Spleen (tissue), 11 donors: Measurements from ENCODE around the gene ACTG1. TPM values are rescaled to one million over a fixed set of nuclear protein-coding genes. Genes with fewer than 3 reads are reported as not detected.
A peak's percentile ranks its signal among the peaks of the same experiment; 100 is the strongest.

ENCODE experiments used
- DNase-seq: peaks from one replicate; pipeline ENCODE4 v3.0.0-alpha.2; 2020
- H3K27ac ChIP-seq, 8 donors: fragments of 200-600 bp; sonication (generic) in 7 of 8; 1 replicate in 4 of 8; 2 replicates in 4 of 8; pipeline versions ENCODE4 v1.5.0 to v1.8.0; 2016 to 2021; ENCODE audit warnings: inconsistent platforms in 4 of 8, mild to moderate bottlenecking in 4 of 8, moderate library complexity in 1 of 8
- H3K27me3 ChIP-seq, 7 donors: fragments of 200-600 bp; sonication (generic) in 6 of 7; replicated peaks in 1 of 7; 1 replicate in 4 of 7; 2 replicates in 3 of 7; pipeline versions ENCODE4 v1.5.0 to v1.8.0; 2016 to 2021; ENCODE audit warnings: inconsistent platforms in 3 of 7, mild to moderate bottlenecking in 1 of 7
- H3K36me3 ChIP-seq, 6 donors: fragments of 200-600 bp; sonication (generic) in 5 of 6; 1 replicate in 4 of 6; 2 replicates in 2 of 6; pipeline versions ENCODE4 v1.5.0 to v1.8.0; 2016 to 2021; ENCODE audit warnings: inconsistent platforms in 2 of 6
- H3K4me1 ChIP-seq, 6 donors: fragments of 200-600 bp; sonication (generic) in 5 of 6; 1 replicate in 3 of 6; 2 replicates in 3 of 6; pipeline versions ENCODE4 v1.5.0 to v1.8.0; 2016 to 2021; ENCODE audit warnings: inconsistent platforms in 3 of 6
- H3K4me3 ChIP-seq, 8 donors: fragments of 200-600 bp; sonication (generic) in 7 of 8; 1 replicate in 4 of 8; 2 replicates in 4 of 8; pipeline versions ENCODE4 v1.5.0 to v1.8.0; 2016 to 2021; ENCODE audit warnings: inconsistent platforms in 4 of 8, mild to moderate bottlenecking in 4 of 8, moderate library complexity in 2 of 8
- H3K9me3 ChIP-seq, 8 donors: fragments of 200-600 bp; sonication (generic) in 7 of 8; 1 replicate in 4 of 8; 2 replicates in 4 of 8; pipeline versions ENCODE4 v1.5.0 to v1.8.0; 2016 to 2021; ENCODE audit warnings: inconsistent platforms in 4 of 8
- POLR2A ChIP-seq, 3 donors: fragments of 450-650 bp; IDR thresholded peaks; one replicate each; pipeline ENCODE4 v1.5.1; 2017; ENCODE audit warnings: antibody characterized with exemption in 3 of 3, mild to moderate bottlenecking in 1 of 3
- POLR2AphosphoS5 ChIP-seq, 3 donors: sonication (generic); formaldehyde crosslinking; IDR thresholded peaks; one replicate each; pipeline ENCODE4 v1.5.1; 2017; ENCODE audit warnings: antibody characterized with exemption in 3 of 3
- WGBS, 5 donors: extraction: QIAGEN DNeasy Blood & Tissue Kit in 3 of 5; methylation state at CpG; one replicate each; pipeline versions ENCODE4 v1.1.5 to v1.1.7; 2013 to 2018; 5-methylcytosine and 5-hydroxymethylcytosine counted together
- intact Hi-C: fragments of 100-400 bp; cut with DNase I; formaldehyde crosslinking; loops from one replicate; pipeline ENCODE4 v1.15.0; 2023; ENCODE audit warnings: low total_unique reads
- polyA plus RNA-seq, 3 donors: library from polyadenylated mRNA; stranded (reverse); fragments of 200-250 nt; gene quantifications; one replicate each; pipeline ENCODE4 v1.2.1, GENCODE V29; 2013
- total RNA-seq, 7 donors: library from RNA; depleted of rRNA in 3 of 7; stranded (reverse); fragments of >200 nt in 3 of 7; fragmentation: NEBNext Ultra II Directional in 4 of 7; extraction: Animal tissue kit (Norgen Biotek cat#: 25700) in 4 of 7; gene quantifications; one replicate each; pipeline versions ENCODE4 v1.1.0 to v1.2.1, GENCODE V29; 2016 to 2021
- TF ChIP-seq, protein P1 (sequence below), 11 experiments: fragments of 200-600 bp in 7 of 11; fragments of 450-650 bp in 4 of 11; sonication (generic) in 4 of 11; IDR thresholded peaks in 8 of 11; conservative IDR thresholded peaks in 3 of 11; 1 replicate in 7 of 11; 2 replicates in 4 of 11; pipeline versions ENCODE4 v1.4.0 to v1.8.0; 2016 to 2021; ENCODE audit warnings: antibody characterized with exemption in 11 of 11, inconsistent platforms in 4 of 11, mild to moderate bottlenecking in 1 of 11
- donor health status: healthy with polysubstance abuse.
- donor health status: DM: no; HTN: no; CAD: no; lungs with moderate emphysema.
- donor health status: DM: no; HTN: no; CAD: no.
- donor health status: Bipolar disorder and iron deficiency.
- donor health status: healthy.
- donor health status: DM: no; HTN: no; CAD: no.
- donor health status: DM: yes; HTN: yes; CAD: no.

ACTG1 gene
- total and polyA plus RNA-seq, 10 donors, result 1,119 to 6,270 (median 2,106) TPM

DNA sequence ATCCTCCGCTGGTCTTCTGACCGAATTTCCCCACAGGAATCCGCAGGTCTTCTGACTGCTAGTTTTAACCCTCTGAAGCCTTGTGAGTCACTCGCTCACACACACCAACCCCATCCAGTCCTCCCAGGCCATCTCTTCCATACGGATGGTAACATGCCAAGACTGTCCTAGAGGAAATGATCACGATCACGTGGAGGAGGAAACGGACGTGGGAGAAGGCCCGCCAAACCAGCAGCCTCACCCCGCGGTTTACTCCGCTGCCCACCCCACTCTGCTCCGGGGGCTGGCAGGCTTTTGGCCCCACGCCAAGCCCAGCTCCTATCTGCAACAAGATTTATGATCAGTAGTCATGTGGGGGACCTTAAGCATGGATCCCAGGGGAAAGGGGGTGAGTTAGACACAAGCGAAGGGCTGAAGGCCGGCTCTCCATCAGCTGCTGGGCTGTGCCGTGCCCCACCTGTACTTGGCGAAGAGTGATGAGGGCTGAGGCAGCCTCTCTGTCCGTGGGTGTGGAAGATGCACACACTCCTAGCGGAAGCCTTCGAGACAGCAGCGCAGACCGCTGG is 41.1 kb upstream of the ACTG1 start:
- peak overlapping the region; percentile 84 to 95 (median 90) for H3K27ac ChIP-seq
- WGBS, 5 donors, result 15 to 19% (median 16%) methylated on average over 23 to 24 of the region's 24 CpGs
- H3K36me3 ChIP-seq, result peaks cover 0 to 52% (median 36%) of the 10 kb centered on the region in 6 donors
- TF ChIP-seq POLR2A (IDR thresholded peaks at IDR 0.05) (no peak), POLR2AphosphoS5 (IDR thresholded peaks at IDR 0.05) (peak in 2 of 3 donors; percentile 34 to 74)
- DNase-seq, result no peak
- H3K9me3 ChIP-seq, result no peaks in the 10 kb centered on the region
- peak overlapping the region; percentile 74 to 100 (median 98) for H3K4me3 ChIP-seq
- peaks cover 19 to 79% (median 63%) of the 10 kb centered on the region in 6 donors for H3K4me1 ChIP-seq
- intact Hi-C loops, result no loop called here
- no peaks in the 10 kb centered on the region for H3K27me3 ChIP-seq

- no peaks in the 10 kb centered on the region for H3K9me3 ChIP-seq
- peak overlapping the region; percentile 84 to 95 (median 90) for H3K27ac ChIP-seq
- WGBS, 5 donors, result 1% methylated on average over 15 to 19 of the region's 19 CpGs
- intact Hi-C loops, result no loop called here
- DNase-seq, result peak; percentile 90
- H3K36me3 ChIP-seq, result peaks cover 0 to 52% (median 34%) of the 10 kb centered on the region in 6 donors
- H3K4me3 ChIP-seq, result peak overlapping the region; percentile 74 to 100 (median 98)
- H3K4me1 ChIP-seq, result peaks cover 19 to 80% (median 65%) of the 10 kb centered on the region in 6 donors
- H3K27me3 ChIP-seq, result no peaks in the 10 kb centered on the region
- TF ChIP-seq, protein P1, sequence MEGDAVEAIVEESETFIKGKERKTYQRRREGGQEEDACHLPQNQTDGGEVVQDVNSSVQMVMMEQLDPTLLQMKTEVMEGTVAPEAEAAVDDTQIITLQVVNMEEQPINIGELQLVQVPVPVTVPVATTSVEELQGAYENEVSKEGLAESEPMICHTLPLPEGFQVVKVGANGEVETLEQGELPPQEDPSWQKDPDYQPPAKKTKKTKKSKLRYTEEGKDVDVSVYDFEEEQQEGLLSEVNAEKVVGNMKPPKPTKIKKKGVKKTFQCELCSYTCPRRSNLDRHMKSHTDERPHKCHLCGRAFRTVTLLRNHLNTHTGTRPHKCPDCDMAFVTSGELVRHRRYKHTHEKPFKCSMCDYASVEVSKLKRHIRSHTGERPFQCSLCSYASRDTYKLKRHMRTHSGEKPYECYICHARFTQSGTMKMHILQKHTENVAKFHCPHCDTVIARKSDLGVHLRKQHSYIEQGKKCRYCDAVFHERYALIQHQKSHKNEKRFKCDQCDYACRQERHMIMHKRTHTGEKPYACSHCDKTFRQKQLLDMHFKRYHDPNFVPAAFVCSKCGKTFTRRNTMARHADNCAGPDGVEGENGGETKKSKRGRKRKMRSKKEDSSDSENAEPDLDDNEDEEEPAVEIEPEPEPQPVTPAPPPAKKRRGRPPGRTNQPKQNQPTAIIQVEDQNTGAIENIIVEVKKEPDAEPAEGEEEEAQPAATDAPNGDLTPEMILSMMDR (IDR thresholded peaks at IDR 0.05 in 8 of 11, conservative IDR thresholded peaks at IDR 0.05 in 3 of 11), result no peak
- peak in 2 of 3 donors; percentile 4 to 32 for TF ChIP-seq POLR2AphosphoS5 (IDR thresholded peaks at IDR 0.05)
Measured at GRCh38 chr17:81553018-81553615, 40.5 kb upstream of the ACTG1 start.

DNA sequence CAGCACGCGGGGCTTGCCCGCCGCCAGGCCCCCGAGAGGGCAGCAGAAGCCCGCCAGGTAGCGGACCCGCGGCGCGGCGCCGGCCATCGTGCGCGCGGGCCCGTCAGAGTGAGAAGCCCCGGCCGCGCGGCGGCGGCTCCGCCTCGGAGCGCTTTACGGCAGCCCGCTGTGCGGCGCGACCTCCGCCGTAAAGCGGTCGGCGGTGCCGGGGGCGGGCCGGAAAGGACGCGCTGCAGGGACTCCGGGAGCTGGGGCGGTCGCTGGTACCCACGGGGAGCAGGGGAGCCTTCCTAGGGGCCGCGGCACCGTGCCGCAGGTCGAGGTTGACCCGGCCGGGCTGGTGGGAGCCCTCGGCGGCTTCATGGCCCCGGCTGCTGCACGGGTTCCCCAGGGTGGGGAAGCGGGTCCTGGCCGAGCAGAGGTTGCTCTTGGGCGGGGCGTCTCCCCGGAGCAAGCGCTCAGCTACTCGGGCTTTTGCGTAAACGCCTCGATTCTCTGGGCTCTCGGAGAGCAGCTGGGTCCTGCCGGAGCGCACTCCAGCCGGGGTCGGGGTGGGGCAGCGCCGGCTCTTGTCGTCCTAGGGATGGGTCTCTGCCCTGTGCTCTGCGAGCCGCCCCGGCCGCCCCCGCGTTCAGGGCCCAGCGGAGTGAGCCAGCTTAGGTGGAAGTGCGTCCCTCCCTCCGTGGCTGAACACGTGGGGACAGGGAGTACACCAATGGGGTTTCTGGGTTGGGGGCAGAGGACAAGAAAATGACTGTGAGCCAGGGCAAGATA is 39.8 kb upstream of the ACTG1 start, which contains the start of gene FAAP100:
Gene FAAP100 (minus strand): TSS at position 110 of the 774 bp plus-strand sequence. CDS start 23 bp downstream, at position 87.
- Histone ChIP-seq H3K4me3 (peak within 1 kb of the TSS; percentile 74 to 100 (median 98)), H3K9me3 (no peaks in the 10 kb centered on the region), H3K4me1 (peaks cover 19 to 79% (median 60%) of the 10 kb centered on the region in 6 donors), H3K36me3 (peaks cover 0 to 52% (median 35%) of the 10 kb centered on the region in 6 donors), H3K27ac (peak within 1 kb of the TSS; percentile 84 to 95 (median 90)), H3K27me3 (no peaks in the 10 kb centered on the region)
- peak; percentile 95 for DNase-seq
- intact Hi-C loops, result no loop called here
- 0% methylated on average over 3 to 85 of the region's 85 CpGs for WGBS, 5 donors
- TF ChIP-seq POLR2A (IDR thresholded peaks at IDR 0.05), result peak in 2 of 3 donors; percentile 12 to 19
- TF ChIP-seq, protein P1 (IDR thresholded peaks at IDR 0.05 in 8 of 11, conservative IDR thresholded peaks at IDR 0.05 in 3 of 11), result no peak
- TF ChIP-seq POLR2AphosphoS5 (IDR thresholded peaks at IDR 0.05), result peak; percentile 89 to 91 (median 90)

- Histone ChIP-seq H3K9me3 (no peaks in the 10 kb centered on the region), H3K27ac (peak overlapping the region; percentile 84 to 95 (median 90)), H3K27me3 (no peaks in the 10 kb centered on the region), H3K36me3 (peaks cover 0 to 52% (median 36%) of the 10 kb centered on the region in 6 donors), H3K4me3 (peak overlapping the region; percentile 74 to 100 (median 98)), H3K4me1 (peaks cover 19 to 72% (median 55%) of the 10 kb centered on the region in 6 donors)
- DNase-seq, result peak; percentile 85
- TF ChIP-seq POLR2AphosphoS5 (IDR thresholded peaks at IDR 0.05) (peak; percentile 42 to 78 (median 77)), POLR2A (IDR thresholded peaks at IDR 0.05) (no peak)
- TF ChIP-seq, protein P1 (IDR thresholded peaks at IDR 0.05 in 8 of 11, conservative IDR thresholded peaks at IDR 0.05 in 3 of 11), result no peak
- intact Hi-C loops, result no loop called here
- WGBS, 5 donors, result 0 to 3% (median 2%) methylated on average over 24 to 69 of the region's 69 CpGs
Measured at GRCh38 chr17:81551458-81552243, 39.1 kb upstream of the ACTG1 start.
